Neural cell (in vitro differentiated cells): ENCODE measurements around the gene HCFC2.

Source experiments
- EP300 ChIP-seq: fragments of 450-650 bp; conservative IDR thresholded peaks from 2 replicates; pipeline ENCODE4 v1.6.1; 2014; ENCODE audit warnings: antibody characterized with exemption, mild to moderate bottlenecking, moderate library complexity; ENCODE audit not compliant: poor library complexity, severe bottlenecking
- EZH2 ChIP-seq: fragments of 200-600, 300-800 bp; shearing (Covaris generic), sonication (generic); IDR thresholded peaks from 2 replicates; pipeline ENCODE4 v1.6.1; 2014; ENCODE audit warnings: antibody characterized with exemption, low read length, borderline replicate concordance, mild to moderate bottlenecking; ENCODE audit not compliant: insufficient read depth, poor library complexity, severe bottlenecking
- MXI1 ChIP-seq: fragments of 450-650 bp; conservative IDR thresholded peaks from 2 replicates; pipeline ENCODE4 v1.6.1; 2014; ENCODE audit warnings: antibody characterized with exemption, mild to moderate bottlenecking; ENCODE audit not compliant: poor library complexity, severe bottlenecking
- POLR2AphosphoS5 ChIP-seq: IDR thresholded peaks from 2 replicates; pipeline ENCODE4 v1.6.1; 2012
- RAD21 ChIP-seq: fragments of 450-650 bp; conservative IDR thresholded peaks from 2 replicates; pipeline ENCODE4 v1.6.1; 2014; ENCODE audit warnings: antibody characterized with exemption, mild to moderate bottlenecking, moderate library complexity
- TF ChIP-seq, protein P1 (sequence below): fragments of 450-650 bp; IDR thresholded peaks from 2 replicates; pipeline ENCODE4 v1.5.1; 2014; ENCODE audit warnings: antibody characterized with exemption, mild to moderate bottlenecking, moderate library complexity; ENCODE audit not compliant: poor library complexity, severe bottlenecking
- TF ChIP-seq, protein P2 (sequence below): IDR thresholded peaks from 2 replicates; pipeline ENCODE4 v1.6.1; 2012; ENCODE audit warnings: borderline replicate concordance

DNA sequence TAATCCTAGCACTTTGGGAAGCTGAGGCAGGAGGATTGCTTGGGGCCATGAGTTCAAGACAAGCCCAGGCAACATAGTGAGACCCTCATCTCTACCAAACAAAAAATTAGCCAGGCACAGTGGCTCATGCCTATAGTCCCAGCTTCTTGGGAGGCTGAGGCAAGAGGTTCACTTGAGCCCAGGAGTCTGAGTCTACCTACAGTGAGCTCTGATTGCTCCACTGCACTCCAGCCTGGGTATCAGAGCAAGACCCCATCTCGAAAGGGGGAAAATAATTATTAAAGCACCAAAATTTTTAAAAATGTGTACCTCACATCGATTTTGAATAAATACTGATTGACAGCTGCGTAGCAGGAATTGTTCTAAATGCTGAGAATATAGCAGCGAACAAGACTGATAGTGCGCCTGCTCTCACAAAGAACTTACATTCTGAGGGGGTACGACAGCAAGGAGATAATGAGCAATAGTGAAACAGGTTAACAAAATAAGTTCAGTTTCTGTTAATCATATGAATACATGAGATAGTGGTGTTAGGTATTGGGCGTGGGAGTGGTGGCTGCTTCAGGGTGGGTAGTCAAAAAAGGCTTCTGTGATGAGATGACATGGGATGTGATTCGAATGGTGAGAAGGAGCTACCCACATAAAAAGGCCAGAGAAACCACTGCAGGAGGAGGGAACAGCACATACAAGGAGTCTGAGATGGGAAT lies 19.6 kb downstream of the HCFC2 start:
- TF ChIP-seq, protein P1, sequence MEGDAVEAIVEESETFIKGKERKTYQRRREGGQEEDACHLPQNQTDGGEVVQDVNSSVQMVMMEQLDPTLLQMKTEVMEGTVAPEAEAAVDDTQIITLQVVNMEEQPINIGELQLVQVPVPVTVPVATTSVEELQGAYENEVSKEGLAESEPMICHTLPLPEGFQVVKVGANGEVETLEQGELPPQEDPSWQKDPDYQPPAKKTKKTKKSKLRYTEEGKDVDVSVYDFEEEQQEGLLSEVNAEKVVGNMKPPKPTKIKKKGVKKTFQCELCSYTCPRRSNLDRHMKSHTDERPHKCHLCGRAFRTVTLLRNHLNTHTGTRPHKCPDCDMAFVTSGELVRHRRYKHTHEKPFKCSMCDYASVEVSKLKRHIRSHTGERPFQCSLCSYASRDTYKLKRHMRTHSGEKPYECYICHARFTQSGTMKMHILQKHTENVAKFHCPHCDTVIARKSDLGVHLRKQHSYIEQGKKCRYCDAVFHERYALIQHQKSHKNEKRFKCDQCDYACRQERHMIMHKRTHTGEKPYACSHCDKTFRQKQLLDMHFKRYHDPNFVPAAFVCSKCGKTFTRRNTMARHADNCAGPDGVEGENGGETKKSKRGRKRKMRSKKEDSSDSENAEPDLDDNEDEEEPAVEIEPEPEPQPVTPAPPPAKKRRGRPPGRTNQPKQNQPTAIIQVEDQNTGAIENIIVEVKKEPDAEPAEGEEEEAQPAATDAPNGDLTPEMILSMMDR, result no peak
- TF ChIP-seq EZH2, result no peak
- TF ChIP-seq MXI1, result no peak
- TF ChIP-seq, protein P2, sequence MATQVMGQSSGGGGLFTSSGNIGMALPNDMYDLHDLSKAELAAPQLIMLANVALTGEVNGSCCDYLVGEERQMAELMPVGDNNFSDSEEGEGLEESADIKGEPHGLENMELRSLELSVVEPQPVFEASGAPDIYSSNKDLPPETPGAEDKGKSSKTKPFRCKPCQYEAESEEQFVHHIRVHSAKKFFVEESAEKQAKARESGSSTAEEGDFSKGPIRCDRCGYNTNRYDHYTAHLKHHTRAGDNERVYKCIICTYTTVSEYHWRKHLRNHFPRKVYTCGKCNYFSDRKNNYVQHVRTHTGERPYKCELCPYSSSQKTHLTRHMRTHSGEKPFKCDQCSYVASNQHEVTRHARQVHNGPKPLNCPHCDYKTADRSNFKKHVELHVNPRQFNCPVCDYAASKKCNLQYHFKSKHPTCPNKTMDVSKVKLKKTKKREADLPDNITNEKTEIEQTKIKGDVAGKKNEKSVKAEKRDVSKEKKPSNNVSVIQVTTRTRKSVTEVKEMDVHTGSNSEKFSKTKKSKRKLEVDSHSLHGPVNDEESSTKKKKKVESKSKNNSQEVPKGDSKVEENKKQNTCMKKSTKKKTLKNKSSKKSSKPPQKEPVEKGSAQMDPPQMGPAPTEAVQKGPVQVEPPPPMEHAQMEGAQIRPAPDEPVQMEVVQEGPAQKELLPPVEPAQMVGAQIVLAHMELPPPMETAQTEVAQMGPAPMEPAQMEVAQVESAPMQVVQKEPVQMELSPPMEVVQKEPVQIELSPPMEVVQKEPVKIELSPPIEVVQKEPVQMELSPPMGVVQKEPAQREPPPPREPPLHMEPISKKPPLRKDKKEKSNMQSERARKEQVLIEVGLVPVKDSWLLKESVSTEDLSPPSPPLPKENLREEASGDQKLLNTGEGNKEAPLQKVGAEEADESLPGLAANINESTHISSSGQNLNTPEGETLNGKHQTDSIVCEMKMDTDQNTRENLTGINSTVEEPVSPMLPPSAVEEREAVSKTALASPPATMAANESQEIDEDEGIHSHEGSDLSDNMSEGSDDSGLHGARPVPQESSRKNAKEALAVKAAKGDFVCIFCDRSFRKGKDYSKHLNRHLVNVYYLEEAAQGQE, result no peak
- no peak for TF ChIP-seq RAD21
- no peak for TF ChIP-seq EP300
- no peak for TF ChIP-seq POLR2AphosphoS5
